HepG2 (cell line): ENCODE data around the gene CRK. TPM values are rescaled to one million over a fixed set of nuclear protein-coding genes. Genes with fewer than 3 reads are reported as not detected.

Experiments
- ATF3 ChIP-seq: sonication (generic); formaldehyde crosslinking; IDR thresholded peaks from 2 replicates; pipeline ENCODE4 v1.4.0; 2020; ENCODE audit warnings: missing genetic modification reagents
- CENPBD1 ChIP-seq: sonication (generic); formaldehyde crosslinking; IDR thresholded peaks from 2 replicates; pipeline ENCODE4 v1.8.0; 2022; ENCODE audit warnings: missing genetic modification reagents, low read depth, mild to moderate bottlenecking, borderline replicate concordance
- HNF4G ChIP-seq, 2 experiments: sonication (generic) in 1 of 2; formaldehyde crosslinking in 1 of 2; IDR thresholded peaks; 2 replicates each; pipeline versions ENCODE4 v1.4.0 to v1.6.1; 2011 to 2020; ENCODE audit warnings: borderline replicate concordance in 2 of 2, low read depth in 2 of 2, mild to moderate bottlenecking in 2 of 2, low read length in 1 of 2, missing genetic modification reagents in 1 of 2, moderate library complexity in 1 of 2
- HNRNPL ChIP-seq: fragments of 200-400 bp; formaldehyde crosslinking; IDR thresholded peaks from 2 replicates; pipeline ENCODE4 v1.6.1; 2017; ENCODE audit warnings: mild to moderate bottlenecking, low read depth, low read length
- KLF13 ChIP-seq: sonication (generic); formaldehyde crosslinking; IDR thresholded peaks from 2 replicates; pipeline ENCODE4 v1.4.0; 2020; ENCODE audit warnings: mild to moderate bottlenecking, missing genetic modification reagents
- PAF1 ChIP-seq: IDR thresholded peaks from 2 replicates; pipeline ENCODE4 v1.6.1; 2016; ENCODE audit warnings: missing genetic modification reagents, missing compliant biosample characterization
- TP53 ChIP-seq: sonication (generic); formaldehyde crosslinking; conservative IDR thresholded peaks from 2 replicates; pipeline ENCODE4 v1.4.0; 2020; ENCODE audit warnings: missing genetic modification reagents
- ZBTB1 ChIP-seq: sonication (generic); formaldehyde crosslinking; IDR thresholded peaks from 2 replicates; pipeline ENCODE4 v1.4.0; 2020; ENCODE audit warnings: missing genetic modification reagents, borderline replicate concordance
- ZBTB3 ChIP-seq: sonication (generic); formaldehyde crosslinking; IDR thresholded peaks from 2 replicates; pipeline ENCODE4 v1.4.0; 2020; ENCODE audit warnings: low read depth, mild to moderate bottlenecking, moderate library complexity, missing genetic modification reagents, borderline replicate concordance
- ZFP37 ChIP-seq: sonication (generic); formaldehyde crosslinking; IDR thresholded peaks from 2 replicates; pipeline ENCODE4 v1.4.0; 2020; ENCODE audit warnings: missing genetic modification reagents, borderline replicate concordance
- ZNF331 ChIP-seq: sonication (generic); formaldehyde crosslinking; IDR thresholded peaks from 2 replicates; pipeline ENCODE4 v1.4.0; 2020; ENCODE audit warnings: missing genetic modification reagents
- ZNF335 ChIP-seq: sonication (generic); formaldehyde crosslinking; IDR thresholded peaks from 2 replicates; pipeline ENCODE4 v1.4.0; 2020; ENCODE audit warnings: missing genetic modification reagents
- ZNF577 ChIP-seq: sonication (generic); formaldehyde crosslinking; IDR thresholded peaks from 2 replicates; pipeline ENCODE4 v1.4.0; 2020; ENCODE audit warnings: mild to moderate bottlenecking, low read depth, missing genetic modification reagents, borderline replicate concordance
- ZNF678 ChIP-seq: sonication (generic); formaldehyde crosslinking; IDR thresholded peaks from 2 replicates; pipeline ENCODE4 v1.4.0; 2020; ENCODE audit warnings: mild to moderate bottlenecking, missing genetic modification reagents
- polyA plus RNA-seq, 8 experiments: library from polyadenylated mRNA; depleted of rRNA in 3 of 8; stranded (reverse) in 7 of 8; unstranded in 1 of 8; fragments of >200 nt; fragmentation: Illumina TruSeq in 4 of 8; extraction: Trizol in 4 of 8; gene quantifications; 2 replicates each; pipeline versions ENCODE4 v1.2.1 to v1.2.3, GENCODE V29; 2011 to 2016; ENCODE audit warnings: low read depth in 4 of 8, missing spikeins in 1 of 8, mixed read lengths in 1 of 8; ENCODE audit not compliant: insufficient read depth in 1 of 8
- total RNA-seq, 5 experiments: library from RNA; depleted of rRNA; stranded (reverse); fragments of >200 nt; fragmentation: Illumina TruSeq; extraction: Trizol; gene quantifications; 2 replicates each; pipeline ENCODE4 v1.2.3, GENCODE V29; 2016; ENCODE audit warnings: low read depth in 1 of 5
- TF ChIP-seq, protein P1 (sequence below), 2 experiments: sonication (generic) in 1 of 2; formaldehyde crosslinking in 1 of 2; IDR thresholded peaks; 2 replicates each; pipeline versions ENCODE4 v1.6.1 to v1.9.0; 2014 to 2022; ENCODE audit warnings: antibody characterized with exemption in 1 of 2, borderline replicate concordance in 1 of 2, inconsistent platforms in 1 of 2, low read depth in 1 of 2, missing genetic modification reagents in 1 of 2
- TF ChIP-seq, protein P2 (sequence below): sonication (generic); formaldehyde crosslinking; IDR thresholded peaks from 2 replicates; pipeline ENCODE4 v1.4.0; 2020; ENCODE audit warnings: missing genetic modification reagents, low read depth, mild to moderate bottlenecking, borderline replicate concordance
- TF ChIP-seq, protein P3 (sequence below): fragments of 450-650 bp; IDR thresholded peaks from 2 replicates; pipeline ENCODE4 v1.6.1; 2017
- TF ChIP-seq, protein P4 (sequence below): IDR thresholded peaks from 2 replicates; pipeline ENCODE4 v1.6.1; 2016; ENCODE audit warnings: control low read depth

The CRK gene
- total and polyA plus RNA-seq, 2 of the 13 experiments (the other 11 are each of a cell fraction or from before 2014, with no cell fraction given), result 47.4 to 54.2 TPM

- TF ChIP-seq, protein P1, sequence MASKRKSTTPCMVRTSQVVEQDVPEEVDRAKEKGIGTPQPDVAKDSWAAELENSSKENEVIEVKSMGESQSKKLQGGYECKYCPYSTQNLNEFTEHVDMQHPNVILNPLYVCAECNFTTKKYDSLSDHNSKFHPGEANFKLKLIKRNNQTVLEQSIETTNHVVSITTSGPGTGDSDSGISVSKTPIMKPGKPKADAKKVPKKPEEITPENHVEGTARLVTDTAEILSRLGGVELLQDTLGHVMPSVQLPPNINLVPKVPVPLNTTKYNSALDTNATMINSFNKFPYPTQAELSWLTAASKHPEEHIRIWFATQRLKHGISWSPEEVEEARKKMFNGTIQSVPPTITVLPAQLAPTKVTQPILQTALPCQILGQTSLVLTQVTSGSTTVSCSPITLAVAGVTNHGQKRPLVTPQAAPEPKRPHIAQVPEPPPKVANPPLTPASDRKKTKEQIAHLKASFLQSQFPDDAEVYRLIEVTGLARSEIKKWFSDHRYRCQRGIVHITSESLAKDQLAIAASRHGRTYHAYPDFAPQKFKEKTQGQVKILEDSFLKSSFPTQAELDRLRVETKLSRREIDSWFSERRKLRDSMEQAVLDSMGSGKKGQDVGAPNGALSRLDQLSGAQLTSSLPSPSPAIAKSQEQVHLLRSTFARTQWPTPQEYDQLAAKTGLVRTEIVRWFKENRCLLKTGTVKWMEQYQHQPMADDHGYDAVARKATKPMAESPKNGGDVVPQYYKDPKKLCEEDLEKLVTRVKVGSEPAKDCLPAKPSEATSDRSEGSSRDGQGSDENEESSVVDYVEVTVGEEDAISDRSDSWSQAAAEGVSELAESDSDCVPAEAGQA (IDR thresholded peaks at IDR 0.05; ENCODE audit: low read depth), result peak; percentile 92
- TF ChIP-seq, protein P1 (CRISPR knock-in tag; IDR thresholded peaks at IDR 0.05; ENCODE audit: borderline replicate concordance), result no peak
- TF ChIP-seq, protein P2, sequence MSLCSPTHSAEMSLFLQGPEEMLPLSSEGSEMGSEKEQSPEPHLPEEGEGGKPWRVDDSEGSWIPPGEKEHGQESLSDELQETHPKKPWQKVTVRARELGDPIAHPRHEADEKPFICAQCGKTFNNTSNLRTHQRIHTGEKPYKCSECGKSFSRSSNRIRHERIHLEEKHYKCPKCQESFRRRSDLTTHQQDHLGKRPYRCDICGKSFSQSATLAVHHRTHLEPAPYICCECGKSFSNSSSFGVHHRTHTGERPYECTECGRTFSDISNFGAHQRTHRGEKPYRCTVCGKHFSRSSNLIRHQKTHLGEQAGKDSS (CRISPR knock-in tag), result no peak
- TF ChIP-seq ZBTB3 (no peak), TP53 (CRISPR knock-in tag) (no peak), ATF3 (CRISPR knock-in tag) (no peak), ZNF678 (CRISPR knock-in tag) (peak; percentile 41; the same call in 1 of the 2 replicates), CENPBD1 (CRISPR knock-in tag) (no peak), ZNF335 (CRISPR knock-in tag) (no peak), ZBTB1 (no peak), HNF4G (IDR thresholded peaks at IDR 0.05; ENCODE audit: borderline replicate concordance, low read depth, low read length) (0 out of 2 replicates have a peak, but pooled peaks have one; percentile 5), HNF4G (CRISPR knock-in tag; IDR thresholded peaks at IDR 0.05; ENCODE audit: borderline replicate concordance, low read depth) (no peak), ZNF331 (peak; percentile 61; the same call in 1 of the 2 replicates), ZNF577 (CRISPR knock-in tag) (no peak), ZFP37 (CRISPR knock-in tag) (no peak), HNRNPL (no peak), PAF1 (CRISPR knock-in tag) (no peak), KLF13 (CRISPR knock-in tag) (no peak)
- TF ChIP-seq, protein P3, sequence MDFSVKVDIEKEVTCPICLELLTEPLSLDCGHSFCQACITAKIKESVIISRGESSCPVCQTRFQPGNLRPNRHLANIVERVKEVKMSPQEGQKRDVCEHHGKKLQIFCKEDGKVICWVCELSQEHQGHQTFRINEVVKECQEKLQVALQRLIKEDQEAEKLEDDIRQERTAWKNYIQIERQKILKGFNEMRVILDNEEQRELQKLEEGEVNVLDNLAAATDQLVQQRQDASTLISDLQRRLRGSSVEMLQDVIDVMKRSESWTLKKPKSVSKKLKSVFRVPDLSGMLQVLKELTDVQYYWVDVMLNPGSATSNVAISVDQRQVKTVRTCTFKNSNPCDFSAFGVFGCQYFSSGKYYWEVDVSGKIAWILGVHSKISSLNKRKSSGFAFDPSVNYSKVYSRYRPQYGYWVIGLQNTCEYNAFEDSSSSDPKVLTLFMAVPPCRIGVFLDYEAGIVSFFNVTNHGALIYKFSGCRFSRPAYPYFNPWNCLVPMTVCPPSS, result no peak
- TF ChIP-seq, protein P4, sequence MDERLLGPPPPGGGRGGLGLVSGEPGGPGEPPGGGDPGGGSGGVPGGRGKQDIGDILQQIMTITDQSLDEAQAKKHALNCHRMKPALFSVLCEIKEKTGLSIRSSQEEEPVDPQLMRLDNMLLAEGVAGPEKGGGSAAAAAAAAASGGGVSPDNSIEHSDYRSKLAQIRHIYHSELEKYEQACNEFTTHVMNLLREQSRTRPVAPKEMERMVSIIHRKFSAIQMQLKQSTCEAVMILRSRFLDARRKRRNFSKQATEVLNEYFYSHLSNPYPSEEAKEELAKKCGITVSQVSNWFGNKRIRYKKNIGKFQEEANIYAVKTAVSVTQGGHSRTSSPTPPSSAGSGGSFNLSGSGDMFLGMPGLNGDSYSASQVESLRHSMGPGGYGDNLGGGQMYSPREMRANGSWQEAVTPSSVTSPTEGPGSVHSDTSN (CRISPR knock-in tag), result no peak
Measured at GRCh38 chr17:1455797-1456599, at the start of gene CRK (continued).
